Frontal cortex (tissue), 4 donors: Measurements from ENCODE around the gene ZBED2. TPM values are rescaled to one million over a fixed set of nuclear protein-coding genes. Genes with fewer than 3 reads are reported as not detected.
"Not testable (repeated sequence)": the region's sequence is repeated elsewhere in the genome, so short reads cannot be mapped to it uniquely, and the experiment has no call there.

Source experiments
- DNase-seq, 2 donors: peaks; one replicate each; pipeline ENCODE4 v3.0.0; 2012; ENCODE audit warnings: low spot score in 2 of 2
- FAIRE-seq: peaks from 2 replicates; lab custom pipeline; 2012; peaks lifted over from hg19 to GRCh38; lab: Jason Lieb, UNC
- total RNA-seq: library from RNA; depleted of rRNA; stranded (reverse); fragments of >200 nt; gene quantifications from one replicate; pipeline ENCODE4 v1.2.3, GENCODE V29; 2014
- donor health status: control.
- donor health status: control.
- donor health status: control.

The ZBED2 gene
- total RNA-seq: not detected

- no peak for FAIRE-seq
These were observed at the start of gene ZBED2 for GRCh38 chr3:111595232-111595631. Gene ZBED2, minus strand, starts transcription at chr3:111595346. Its CDS starts 1,145 bp downstream, at chr3:111594201.

GRCh38 chr3:111639316-111639715 is 44.2 kb upstream of the ZBED2 start:
- DNase-seq: no peak

More at GRCh38 chr3:111595232-111595631, at the start of gene ZBED2:
- no peak for DNase-seq

GRCh38 chr3:111636366-111636885 is 41.3 kb upstream of the ZBED2 start:
- FAIRE-seq: no peak
- no peak for DNase-seq

More at GRCh38 chr3:111639316-111639715, 44.2 kb upstream of the ZBED2 start:
- no peak for FAIRE-seq

- DNase-seq (no peak), FAIRE-seq (no peak)
These were observed 40.3 kb upstream of the ZBED2 start for GRCh38 chr3:111635403-111635802.

GRCh38 chr3:111630638-111631037 is 35.5 kb upstream of the ZBED2 start:
- not testable (repeated sequence) for FAIRE-seq, DNase-seq

GRCh38 chr3:111629018-111629417 is 33.9 kb upstream of the ZBED2 start:
- not testable (repeated sequence) for DNase-seq, FAIRE-seq

GRCh38 chr3:111627092-111627491 is 31.9 kb upstream of the ZBED2 start:
- FAIRE-seq (no peak), DNase-seq (no peak)

- DNase-seq (no peak), FAIRE-seq (no peak)
These were observed 26.4 kb upstream of the ZBED2 start for GRCh38 chr3:111621535-111621934.

GRCh38 chr3:111619833-111620232 is 24.7 kb upstream of the ZBED2 start:
- FAIRE-seq: no peak
- no peak for DNase-seq

- FAIRE-seq: no peak
These were observed 23.8 kb upstream of the ZBED2 start for GRCh38 chr3:111618945-111619344.

GRCh38 chr3:111617912-111618601 is 22.9 kb upstream of the ZBED2 start:
- no peak for DNase-seq
- FAIRE-seq: no peak

More at GRCh38 chr3:111618945-111619344, 23.8 kb upstream of the ZBED2 start:
- no peak for DNase-seq

GRCh38 chr3:111617406-111617805 is 22.3 kb upstream of the ZBED2 start:
- no peak for FAIRE-seq

GRCh38 chr3:111616417-111617105 is 21.4 kb upstream of the ZBED2 start:
- FAIRE-seq: no peak
- no peak for DNase-seq

More at GRCh38 chr3:111617406-111617805, 22.3 kb upstream of the ZBED2 start:
- no peak for DNase-seq

- no peak for DNase-seq
- no peak for FAIRE-seq
These were observed 20.7 kb upstream of the ZBED2 start for GRCh38 chr3:111615880-111616279.

- no peak for FAIRE-seq
- DNase-seq: no peak
These were observed 18.1 kb upstream of the ZBED2 start for GRCh38 chr3:111613294-111613693.

GRCh38 chr3:111610612-111611054 is 15.5 kb upstream of the ZBED2 start:
- FAIRE-seq: no peak
- DNase-seq: no peak

GRCh38 chr3:111610189-111610588 is 15.0 kb upstream of the ZBED2 start:
- no peak for FAIRE-seq
- DNase-seq: no peak

- DNase-seq (no peak), FAIRE-seq (no peak)
These were observed 14.6 kb upstream of the ZBED2 start for GRCh38 chr3:111609700-111610099.

- FAIRE-seq (no peak), DNase-seq (no peak)
These were observed 13.2 kb upstream of the ZBED2 start for GRCh38 chr3:111608383-111608782.

- FAIRE-seq (no peak), DNase-seq (no peak)
These were observed 12.2 kb upstream of the ZBED2 start for GRCh38 chr3:111607240-111607920.
